Activated CD4-positive, alpha-beta memory T cell treated with anti-CD3 and anti-CD28 coated beads for 36 hours (primary cell): ENCODE data around the gene MAP3K9. TPM values are rescaled to one million over a fixed set of nuclear protein-coding genes. Genes with fewer than 3 reads are reported as not detected.

Source experiments
- CTCF ChIA-PET: fragments of 350-600 bp; sonication (Branson Sonifier 250); formaldehyde crosslinking; loops from one replicate; lab custom pipeline; 2021; ENCODE audit warnings: antibody characterized with exemption, inconsistent platforms; lab: Charles Lee
- POLR2A ChIA-PET: fragments of 350-600 bp; sonication (Branson Sonifier 250); formaldehyde crosslinking; loops from one replicate; lab custom pipeline; 2021; ENCODE audit warnings: antibody characterized with exemption; lab: Charles Lee
- DNase-seq: peaks from one replicate; pipeline ENCODE4 v3.0.0-alpha.2; 2020
- H3K27ac Mint-ChIP-seq: one replicate; pipeline ENCODE4 v1.8.0; 2021; ENCODE audit warnings: mixed read lengths
- H3K27me3 Mint-ChIP-seq: one replicate; pipeline ENCODE4 v1.8.0; 2021; ENCODE audit warnings: mixed read lengths
- H3K36me3 Mint-ChIP-seq: one replicate; pipeline ENCODE4 v1.8.0; 2021; ENCODE audit warnings: mixed read lengths
- H3K4me1 Mint-ChIP-seq: one replicate; pipeline ENCODE4 v1.8.0; 2021; ENCODE audit warnings: low read depth, mixed read lengths
- H3K4me3 Mint-ChIP-seq: one replicate; pipeline ENCODE4 v1.8.0; 2021; ENCODE audit warnings: mild to moderate bottlenecking, mixed read lengths
- H3K9me3 Mint-ChIP-seq: one replicate; pipeline ENCODE4 v1.8.0; 2021; ENCODE audit warnings: mixed read lengths
- intact Hi-C: fragments of 100-400 bp; cut with micrococcal nuclease; formaldehyde crosslinking; loops from one replicate; pipeline ENCODE4 v1.15.1; 2023
- total RNA-seq, 2 experiments: library from RNA; stranded (reverse); gene quantifications; one replicate each; pipeline ENCODE4 v1.2.3, GENCODE V29; 2021

The MAP3K9 gene
- total RNA-seq, 2 experiments from 2014 or later, result 5.9 to 6.3 TPM

GRCh38 chr14:70814466-70814865 is 5.2 kb upstream of the MAP3K9 start:
- CTCF ChIA-PET, result no interaction called here
- peaks cover 8% of the 10 kb centered on the region for H3K4me1 Mint-ChIP-seq
- H3K27me3 Mint-ChIP-seq, result no peaks in the 10 kb centered on the region
- no peaks in the 10 kb centered on the region for H3K36me3 Mint-ChIP-seq
- no peak overlapping the region for H3K27ac Mint-ChIP-seq
- no peak for DNase-seq
- POLR2A ChIA-PET, result no interaction called here
- no peak overlapping the region for H3K4me3 Mint-ChIP-seq
- H3K9me3 Mint-ChIP-seq, result no peaks in the 10 kb centered on the region
- intact Hi-C loops, result no loop called here

DNA sequence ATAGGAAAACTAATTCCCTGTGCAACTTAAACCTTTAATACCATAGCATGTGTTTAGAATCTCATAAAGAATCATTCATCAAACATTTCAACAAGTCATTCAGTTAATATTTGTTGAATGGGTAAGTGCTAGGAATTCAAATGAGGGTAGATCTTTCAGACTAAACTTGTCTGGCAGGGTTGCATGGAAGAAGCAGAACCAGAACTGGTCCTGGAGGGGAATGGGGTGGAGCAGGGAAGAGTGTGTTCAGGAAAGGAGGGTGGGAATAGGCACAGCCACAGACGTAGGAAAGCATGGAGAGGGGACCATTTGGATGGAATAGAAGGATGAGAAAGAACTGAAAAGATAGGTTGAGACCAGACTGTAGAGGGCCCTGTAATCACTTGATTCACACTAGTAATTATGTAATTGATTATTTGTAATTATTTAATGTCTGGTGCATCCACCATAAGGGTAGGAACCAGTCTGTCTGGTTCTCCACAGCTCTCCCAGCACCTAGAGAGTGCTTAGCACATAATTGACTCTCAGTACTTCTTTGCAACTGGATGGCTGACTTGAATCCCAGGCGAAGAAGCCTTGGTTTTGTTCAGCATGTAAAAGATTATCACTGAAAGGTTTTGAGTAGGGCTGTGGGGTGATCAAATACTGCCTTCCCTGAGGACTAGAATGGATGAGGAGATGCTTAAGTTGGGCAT is 3.0 kb upstream of the MAP3K9 start:
- H3K4me3 Mint-ChIP-seq, result no peak overlapping the region
- CTCF ChIA-PET, result interaction anchor here (1.8 kb wide), 1 partner anchor 160 kb away, joined by 4 read pairs; no protein-coding TSS in a partner anchor
- no peaks in the 10 kb centered on the region for H3K36me3 Mint-ChIP-seq
- DNase-seq, result no peak
- H3K27me3 Mint-ChIP-seq, result no peaks in the 10 kb centered on the region
- H3K4me1 Mint-ChIP-seq, result peaks cover 4% of the 10 kb centered on the region
- intact Hi-C loops, result no loop called here
- no peaks in the 10 kb centered on the region for H3K9me3 Mint-ChIP-seq
- H3K27ac Mint-ChIP-seq, result no peak overlapping the region
- POLR2A ChIA-PET, result no interaction called here

DNA sequence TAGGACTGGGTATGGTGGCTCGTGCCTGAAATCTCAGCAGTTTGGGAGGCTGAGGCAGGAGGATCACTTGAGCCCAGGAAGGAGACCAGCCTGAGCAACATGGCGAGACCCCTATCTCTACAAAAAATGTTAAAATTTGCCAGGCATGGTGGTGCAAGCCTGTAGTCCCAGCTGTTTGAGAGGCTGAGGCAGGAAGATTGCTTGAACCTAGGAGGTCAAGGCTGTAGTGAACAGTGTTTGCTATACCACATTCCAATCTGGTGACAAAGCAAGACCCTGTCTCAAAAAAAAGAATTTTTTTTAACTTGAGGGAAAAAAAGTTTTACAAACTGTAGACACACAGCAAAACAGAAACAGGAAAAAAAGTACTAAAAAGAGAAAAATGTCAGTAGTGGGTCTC is 2.3 kb upstream of the MAP3K9 start:
- ChIA-PET CTCF (interaction anchor here (2.4 kb wide), 1 partner anchor 152 kb away, joined by 5 read pairs; no protein-coding TSS in a partner anchor), POLR2A (no interaction called here)
- no peaks in the 10 kb centered on the region for H3K27me3 Mint-ChIP-seq
- H3K27ac Mint-ChIP-seq, result no peak overlapping the region
- intact Hi-C loops, result loop anchor here (1.0 kb wide), 1 partner anchor 75 kb away; no protein-coding TSS in a partner anchor
- no peaks in the 10 kb centered on the region for H3K9me3 Mint-ChIP-seq
- H3K4me3 Mint-ChIP-seq, result no peak overlapping the region
- H3K4me1 Mint-ChIP-seq, result peaks cover 6% of the 10 kb centered on the region
- no peak for DNase-seq
- H3K36me3 Mint-ChIP-seq, result no peaks in the 10 kb centered on the region

GRCh38 chr14:70811050-70811449 is 1.7 kb upstream of the MAP3K9 start:
- Mint-ChIP-seq H3K9me3 (no peaks in the 10 kb centered on the region), H3K36me3 (no peaks in the 10 kb centered on the region), H3K4me3 (no peak overlapping the region), H3K27ac (no peak overlapping the region), H3K27me3 (no peaks in the 10 kb centered on the region), H3K4me1 (peaks cover 6% of the 10 kb centered on the region)
- no peak for DNase-seq
- ChIA-PET POLR2A (no interaction called here), CTCF (interaction anchor here (0.8 to 2.4 kb wide), 2 partner anchors 152 to 450 kb away, joined by 3 to 5 read pairs; no protein-coding TSS in a partner anchor)
- intact Hi-C loops, result loop anchor here (1.0 kb wide), 1 partner anchor 75 kb away; no protein-coding TSS in a partner anchor

GRCh38 chr14:70810621-70811020 is 1.3 kb upstream of the MAP3K9 start:
- Mint-ChIP-seq H3K27ac (no peak overlapping the region), H3K4me3 (no peak overlapping the region), H3K36me3 (no peaks in the 10 kb centered on the region), H3K9me3 (no peaks in the 10 kb centered on the region), H3K4me1 (peaks cover 6% of the 10 kb centered on the region), H3K27me3 (no peaks in the 10 kb centered on the region)
- POLR2A ChIA-PET, result interaction anchor here (2.8 kb wide), 1 partner anchor 11 kb away, joined by 9 read pairs; no protein-coding TSS in a partner anchor
- intact Hi-C loops, result loop anchor here (1.0 kb wide), 1 partner anchor 76 kb away; no protein-coding TSS in a partner anchor
- CTCF ChIA-PET, result interaction anchor here (0.8 to 2.4 kb wide), 3 partner anchors 153 to 450 kb away, joined by 3 to 5 read pairs (median 3); no protein-coding TSS in a partner anchor
- DNase-seq, result no peak

DNA sequence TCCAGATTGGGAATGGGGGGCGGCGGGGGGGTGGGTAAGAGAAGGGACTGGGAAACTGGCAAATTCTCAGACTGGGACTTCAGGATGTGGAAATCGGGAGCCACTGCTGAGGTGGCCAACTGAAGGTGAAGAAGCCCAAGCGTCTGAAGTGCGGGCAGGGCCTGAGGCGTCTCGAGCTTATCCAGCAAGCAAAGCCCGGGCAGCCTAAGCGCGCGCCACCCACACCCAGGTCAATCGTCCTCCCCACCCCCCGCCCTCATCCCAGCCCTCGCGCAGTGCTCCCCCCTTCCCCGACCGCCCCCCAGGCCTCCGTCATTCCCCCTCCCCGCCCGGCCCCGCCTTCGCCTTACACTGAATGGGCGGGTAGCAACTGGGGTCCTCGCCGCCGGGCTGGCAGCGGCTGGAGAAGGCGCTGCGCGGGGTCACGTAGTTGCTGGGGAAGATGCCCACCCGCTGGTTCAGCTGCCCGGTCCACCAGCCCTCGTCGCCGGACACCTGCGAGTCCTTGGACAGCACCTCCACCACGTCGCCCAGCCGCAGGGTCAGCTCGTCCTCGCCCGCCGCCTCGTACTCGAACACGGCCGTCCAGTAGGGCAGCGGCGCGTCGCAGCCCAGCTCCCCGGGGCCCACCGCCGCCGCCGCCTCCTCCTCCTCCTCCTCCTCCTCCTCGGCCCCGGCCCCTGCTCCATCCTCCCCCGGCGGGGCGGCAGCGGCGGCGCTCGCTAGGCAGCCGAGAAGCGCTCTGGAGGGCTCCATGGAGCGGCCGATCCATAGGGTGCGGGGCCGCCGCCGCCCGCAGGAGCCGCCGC is 693 bp downstream of the MAP3K9 start:
- peak; percentile 52 for DNase-seq
- ChIA-PET CTCF (interaction anchor here (0.8 to 2.3 kb wide), 10 partner anchors 9 to 163 kb away, joined by 3 to 11 read pairs (median 4); partner anchors contain the start of gene PCNX1), POLR2A (interaction anchor here (0.5 to 2.8 kb wide), 4 partner anchors 13 to 309 kb away, joined by 5 to 10 read pairs (median 8); partner anchors contain the start of genes PCNX1 and TTC9)
- Mint-ChIP-seq H3K4me3 (no peak overlapping the region), H3K9me3 (no peaks in the 10 kb centered on the region), H3K27ac (peak overlapping the region; percentile 39), H3K36me3 (no peaks in the 10 kb centered on the region), H3K27me3 (no peaks in the 10 kb centered on the region), H3K4me1 (peaks cover 6% of the 10 kb centered on the region)
- intact Hi-C loops, result loop anchor here (1.0 to 5.0 kb wide), 6 partner anchors 9 to 512 kb away; partner anchors contain the start of genes COX16, MED6, SIPA1L1 and TTC9

DNA sequence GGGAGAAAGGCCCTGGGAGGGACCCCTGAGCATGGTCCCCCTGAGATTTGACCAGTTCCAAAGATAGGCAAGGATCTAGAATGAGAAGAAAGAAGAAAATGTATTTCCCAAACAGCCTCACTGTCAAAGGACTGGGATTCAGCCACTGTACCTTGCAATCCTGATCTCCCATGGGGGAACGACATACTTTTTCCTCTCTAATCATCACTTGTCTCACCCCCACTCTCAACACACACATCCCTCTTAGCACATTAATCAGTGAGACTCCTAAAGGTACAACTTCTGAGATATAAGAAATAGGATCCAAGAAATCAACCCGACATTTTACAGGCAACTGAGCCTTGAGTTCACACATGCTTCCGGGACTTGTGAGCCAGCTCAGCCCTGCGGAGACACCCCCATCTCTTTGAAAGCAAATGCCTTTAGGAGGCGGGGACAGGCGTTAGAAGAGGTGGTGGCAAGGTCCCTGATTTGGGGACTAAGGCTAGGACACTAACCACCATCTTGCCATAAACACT is 1.4 kb downstream of the MAP3K9 start:
- H3K4me3 Mint-ChIP-seq, result no peak overlapping the region
- peak; percentile 74 for DNase-seq
- intact Hi-C loops, result loop anchor here (2.0 to 5.0 kb wide), 4 partner anchors 151 to 451 kb away; partner anchors contain the start of genes COX16, MED6 and TTC9
- H3K27me3 Mint-ChIP-seq, result no peaks in the 10 kb centered on the region
- H3K9me3 Mint-ChIP-seq, result no peaks in the 10 kb centered on the region
- POLR2A ChIA-PET, result interaction anchor here (2.1 to 2.8 kb wide), 2 partner anchors 14 to 166 kb away, joined by 9 to 10 read pairs; partner anchors contain the start of gene TTC9
- H3K27ac Mint-ChIP-seq, result peak overlapping the region; percentile 39
- H3K36me3 Mint-ChIP-seq, result no peaks in the 10 kb centered on the region
- peaks cover 10% of the 10 kb centered on the region for H3K4me1 Mint-ChIP-seq
- CTCF ChIA-PET, result interaction anchor here (1.0 to 2.3 kb wide), 4 partner anchors 10 to 163 kb away, joined by 3 to 11 read pairs (median 7); no protein-coding TSS in a partner anchor

DNA sequence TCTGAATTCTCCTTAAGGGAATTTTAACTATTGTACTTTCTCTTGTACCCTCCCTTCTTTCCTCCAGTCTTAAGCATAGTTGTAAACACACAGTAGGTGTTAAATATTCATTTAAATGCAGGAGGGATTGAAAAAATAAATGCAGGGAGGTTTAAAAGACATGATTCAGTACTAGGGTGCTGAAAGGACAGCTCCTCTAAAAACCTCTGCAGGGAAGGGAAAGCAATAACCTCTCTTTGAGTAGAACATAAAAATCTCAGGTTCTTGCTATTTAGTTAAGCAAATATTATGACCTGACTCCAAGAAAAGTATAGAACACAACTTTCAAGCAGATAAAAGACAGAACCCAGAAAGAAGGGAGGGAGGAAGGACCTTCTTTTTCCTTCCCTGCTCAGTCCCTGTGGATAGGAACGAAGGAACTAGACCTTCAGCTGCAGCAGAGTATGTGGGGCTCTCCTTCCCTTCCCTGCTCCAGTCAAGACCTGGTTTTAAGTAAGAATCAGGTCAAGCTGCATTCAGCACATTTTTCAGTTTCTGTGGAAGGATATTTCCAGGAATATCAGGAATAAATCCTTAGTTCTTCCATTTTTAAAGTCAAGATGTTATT is 4.7 kb downstream of the MAP3K9 start:
- no peaks in the 10 kb centered on the region for H3K9me3 Mint-ChIP-seq
- POLR2A ChIA-PET, result no interaction called here
- no peaks in the 10 kb centered on the region for H3K27me3 Mint-ChIP-seq
- DNase-seq, result no peak
- no peak overlapping the region for H3K27ac Mint-ChIP-seq
- intact Hi-C loops, result loop anchor here (5.0 kb wide), 2 partner anchors 147 to 447 kb away; partner anchors contain the start of gene COX16
- peaks cover 16% of the 10 kb centered on the region for H3K4me1 Mint-ChIP-seq
- peaks cover 8% of the 10 kb centered on the region for H3K36me3 Mint-ChIP-seq
- no peak overlapping the region for H3K4me3 Mint-ChIP-seq
- CTCF ChIA-PET, result interaction anchor here (1.3 to 2.4 kb wide), 2 partner anchors 13 to 167 kb away, joined by 3 to 10 read pairs; no protein-coding TSS in a partner anchor

DNA sequence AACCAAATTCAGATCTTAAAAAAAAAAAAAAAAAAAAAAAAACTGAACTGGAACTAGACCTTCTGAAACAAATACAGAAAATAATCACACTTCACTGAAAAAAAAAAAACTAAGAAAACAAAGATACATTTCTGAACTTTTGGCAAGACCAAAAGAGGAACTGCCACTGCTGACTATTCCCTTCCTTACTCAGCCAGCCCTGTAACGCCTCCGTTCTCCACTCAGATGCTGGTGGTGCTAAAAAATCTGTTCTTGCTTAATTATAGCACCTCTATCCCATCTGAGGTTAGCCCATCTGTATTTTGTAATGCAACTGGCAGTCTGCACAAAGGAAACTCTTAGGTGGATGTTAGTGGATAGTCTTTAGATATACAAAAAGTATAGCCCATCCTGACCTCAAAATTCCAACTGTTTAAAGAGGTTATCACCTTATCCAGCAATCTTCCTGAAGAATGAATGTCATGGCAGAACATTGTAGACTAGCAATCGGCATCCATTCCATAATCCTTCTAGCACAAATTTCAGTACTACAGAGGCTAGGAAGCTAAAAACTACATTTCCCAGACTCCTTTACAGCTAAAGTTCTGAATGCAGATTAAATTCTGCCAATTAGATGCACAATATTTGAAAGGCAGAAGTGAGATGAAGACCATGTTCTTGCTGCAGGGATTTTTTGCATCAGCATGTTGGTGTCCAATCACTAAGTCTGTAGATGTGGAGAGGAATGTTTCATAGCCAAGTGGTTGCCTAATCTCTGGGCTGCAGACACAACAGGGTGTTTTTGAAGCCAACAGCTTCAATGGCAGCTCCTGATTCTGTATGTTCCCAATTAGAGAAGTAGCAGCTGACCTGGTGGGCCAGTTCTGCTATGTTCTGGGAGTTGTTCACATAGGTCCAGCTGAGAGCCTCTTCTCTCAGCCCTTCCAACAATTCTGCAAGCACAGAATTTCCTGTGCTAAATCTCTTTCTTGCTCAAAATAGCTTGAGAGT is 5.7 kb downstream of the MAP3K9 start:
- Mint-ChIP-seq H3K4me1 (peaks cover 16% of the 10 kb centered on the region), H3K27me3 (no peaks in the 10 kb centered on the region), H3K9me3 (no peaks in the 10 kb centered on the region), H3K27ac (no peak overlapping the region), H3K4me3 (no peak overlapping the region), H3K36me3 (peaks cover 8% of the 10 kb centered on the region)
- CTCF ChIA-PET, result interaction anchor here (0.8 to 1.3 kb wide), 2 partner anchors 14 to 168 kb away, joined by 3 read pairs; no protein-coding TSS in a partner anchor
- POLR2A ChIA-PET, result no interaction called here
- no peak for DNase-seq
- intact Hi-C loops, result no loop called here

GRCh38 chr14:70802379-70802778 is 6.9 kb downstream of the MAP3K9 start:
- Mint-ChIP-seq H3K4me3 (no peak overlapping the region), H3K36me3 (peaks cover 8% of the 10 kb centered on the region), H3K4me1 (peaks cover 12% of the 10 kb centered on the region), H3K27ac (no peak overlapping the region), H3K9me3 (no peaks in the 10 kb centered on the region), H3K27me3 (no peaks in the 10 kb centered on the region)
- DNase-seq, result no peak
- ChIA-PET POLR2A (no interaction called here), CTCF (no interaction called here)
- intact Hi-C loops, result no loop called here
